Mucosa of stomach (tissue), 1 donor: ENCODE data around the gene KCND2.

Experiments used
- H3K27me3 ChIP-seq: one replicate; pipeline ENCODE4 v1.7.0; 2013; ENCODE audit warnings: mild to moderate bottlenecking, low read length; ENCODE audit not compliant: control insufficient read depth, insufficient read depth
- H3K36me3 ChIP-seq: one replicate; pipeline ENCODE4 v1.7.0; 2013; ENCODE audit warnings: low read length; ENCODE audit not compliant: control insufficient read depth, insufficient read depth
- H3K4me1 ChIP-seq: one replicate; pipeline ENCODE4 v1.7.0; 2013; ENCODE audit warnings: mild to moderate bottlenecking, low read length; ENCODE audit not compliant: control insufficient read depth, insufficient read depth
- H3K4me3 ChIP-seq: one replicate; pipeline ENCODE4 v1.7.0; 2013; ENCODE audit warnings: low read length
- H3K9ac ChIP-seq: one replicate; pipeline ENCODE4 v1.7.0; 2013; ENCODE audit warnings: mild to moderate bottlenecking, low read length, moderate library complexity
- H3K9me3 ChIP-seq: one replicate; pipeline ENCODE4 v1.7.0; 2013; ENCODE audit warnings: mild to moderate bottlenecking, low read length, moderate library complexity; ENCODE audit not compliant: control insufficient read depth
- donor health status: Pancreatic carcinoma.

The KCND2 gene

DNA sequence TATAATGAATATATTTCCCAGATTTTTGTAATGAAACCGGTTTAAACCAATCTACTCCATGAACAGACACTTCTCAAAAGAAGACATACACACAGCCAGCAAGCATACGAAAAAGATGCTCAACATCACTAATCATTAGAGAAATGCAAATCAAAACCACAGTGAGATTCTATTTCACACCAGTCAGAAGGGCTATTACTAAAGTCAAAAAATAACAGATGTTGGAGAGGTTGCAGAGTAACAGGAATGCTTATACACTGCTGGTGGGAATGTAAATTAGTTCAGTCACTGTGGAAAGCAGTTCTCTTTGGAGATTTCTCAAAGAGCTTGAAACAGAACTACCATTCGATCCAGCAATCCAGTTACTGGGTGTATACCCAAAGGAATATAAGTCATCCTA lies 344.3 kb downstream of the KCND2 start:
- Histone ChIP-seq H3K9me3 (no peaks in the 10 kb centered on the region), H3K4me3 (no peak overlapping the region), H3K4me1 (no peaks in the 10 kb centered on the region), H3K9ac (no peak overlapping the region), H3K36me3 (no peaks in the 10 kb centered on the region), H3K27me3 (no peaks in the 10 kb centered on the region)

DNA sequence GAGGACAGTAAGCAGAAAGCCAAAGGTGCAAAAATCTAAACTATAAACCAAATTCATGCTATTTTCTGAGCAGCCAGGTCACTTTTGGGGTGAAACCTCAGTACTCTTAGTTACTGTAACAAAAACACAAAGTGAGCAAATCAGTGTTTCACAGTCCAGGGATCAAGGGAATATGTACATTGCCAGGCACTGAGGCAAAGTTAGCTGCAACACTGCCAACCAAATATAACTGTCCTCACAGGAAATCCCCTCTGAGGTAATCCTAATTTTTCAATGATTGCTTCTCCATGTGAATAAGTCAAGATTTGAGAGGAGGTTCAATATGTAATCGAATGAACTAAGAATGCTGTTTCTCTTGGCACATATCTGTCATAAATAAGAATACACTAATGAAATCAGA lies 355.3 kb downstream of the KCND2 start:
- no peaks in the 10 kb centered on the region for H3K27me3 ChIP-seq
- H3K9me3 ChIP-seq: no peaks in the 10 kb centered on the region
- H3K4me1 ChIP-seq: no peaks in the 10 kb centered on the region
- H3K36me3 ChIP-seq: no peaks in the 10 kb centered on the region
- no peak overlapping the region for H3K9ac ChIP-seq
- H3K4me3 ChIP-seq: no peak overlapping the region

DNA sequence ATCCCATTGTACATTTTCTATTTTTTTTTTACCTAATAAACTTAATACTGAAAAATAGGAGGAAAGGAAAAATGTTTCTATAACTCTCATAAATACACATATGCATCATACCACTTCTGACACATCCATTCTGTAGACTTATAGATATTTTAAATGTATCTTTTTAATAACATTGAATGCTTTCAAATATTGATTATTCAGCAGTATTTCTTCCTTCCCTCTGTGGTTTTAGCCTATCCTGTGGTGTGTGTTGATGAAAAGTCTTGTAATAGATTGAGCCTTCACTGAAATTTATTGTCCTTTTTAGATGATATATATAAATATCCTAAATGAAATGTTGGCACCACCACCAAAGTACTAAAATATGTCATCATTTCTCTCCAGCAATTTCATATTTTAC lies 366.9 kb downstream of the KCND2 start:
- no peak overlapping the region for H3K9ac ChIP-seq
- H3K4me1 ChIP-seq: no peaks in the 10 kb centered on the region
- H3K36me3 ChIP-seq: no peaks in the 10 kb centered on the region
- H3K4me3 ChIP-seq: no peak overlapping the region
- H3K27me3 ChIP-seq: no peaks in the 10 kb centered on the region
- no peaks in the 10 kb centered on the region for H3K9me3 ChIP-seq

GRCh38 chr7:120645966-120646365 lies 373.0 kb downstream of the KCND2 start:
- Histone ChIP-seq H3K36me3 (no peaks in the 10 kb centered on the region), H3K9ac (no peak overlapping the region), H3K4me3 (no peak overlapping the region), H3K4me1 (no peaks in the 10 kb centered on the region), H3K9me3 (no peaks in the 10 kb centered on the region), H3K27me3 (no peaks in the 10 kb centered on the region)

DNA sequence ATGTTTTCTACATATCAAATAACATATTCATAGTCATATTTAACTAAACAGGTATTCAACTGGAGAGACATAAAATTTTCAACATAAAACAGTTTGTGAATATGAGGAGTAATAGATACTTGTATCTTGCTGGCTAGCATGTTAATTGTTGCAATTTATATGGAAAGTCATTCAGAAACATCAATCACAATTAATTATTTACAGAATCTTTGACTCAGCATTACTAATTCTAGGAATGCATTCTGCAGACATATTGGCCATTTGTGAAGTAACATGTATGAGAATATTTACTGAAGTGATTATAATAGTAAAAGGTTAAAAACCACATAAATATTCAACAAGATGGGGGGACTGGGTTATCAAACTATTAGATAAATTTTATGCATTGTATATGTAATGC lies 381.3 kb downstream of the KCND2 start:
- no peaks in the 10 kb centered on the region for H3K4me1 ChIP-seq
- no peak overlapping the region for H3K9ac ChIP-seq
- H3K9me3 ChIP-seq: no peaks in the 10 kb centered on the region
- no peaks in the 10 kb centered on the region for H3K27me3 ChIP-seq
- H3K36me3 ChIP-seq: no peaks in the 10 kb centered on the region
- H3K4me3 ChIP-seq: no peak overlapping the region

- Histone ChIP-seq H3K36me3 (no peaks in the 10 kb centered on the region), H3K9me3 (no peaks in the 10 kb centered on the region), H3K27me3 (no peaks in the 10 kb centered on the region), H3K4me1 (no peaks in the 10 kb centered on the region), H3K9ac (no peak overlapping the region), H3K4me3 (no peak overlapping the region)
These were observed 385.5 kb downstream of the KCND2 start for GRCh38 chr7:120658516-120658915.

GRCh38 chr7:120662291-120662690 lies 389.3 kb downstream of the KCND2 start:
- Histone ChIP-seq H3K4me1 (no peaks in the 10 kb centered on the region), H3K36me3 (no peaks in the 10 kb centered on the region), H3K4me3 (no peak overlapping the region), H3K9ac (no peak overlapping the region), H3K9me3 (no peaks in the 10 kb centered on the region), H3K27me3 (no peaks in the 10 kb centered on the region)

GRCh38 chr7:120665068-120665467 lies 392.1 kb downstream of the KCND2 start:
- H3K4me1 ChIP-seq: no peaks in the 10 kb centered on the region
- no peaks in the 10 kb centered on the region for H3K27me3 ChIP-seq
- H3K36me3 ChIP-seq: no peaks in the 10 kb centered on the region
- no peaks in the 10 kb centered on the region for H3K9me3 ChIP-seq
- H3K4me3 ChIP-seq: no peak overlapping the region
- no peak overlapping the region for H3K9ac ChIP-seq

DNA sequence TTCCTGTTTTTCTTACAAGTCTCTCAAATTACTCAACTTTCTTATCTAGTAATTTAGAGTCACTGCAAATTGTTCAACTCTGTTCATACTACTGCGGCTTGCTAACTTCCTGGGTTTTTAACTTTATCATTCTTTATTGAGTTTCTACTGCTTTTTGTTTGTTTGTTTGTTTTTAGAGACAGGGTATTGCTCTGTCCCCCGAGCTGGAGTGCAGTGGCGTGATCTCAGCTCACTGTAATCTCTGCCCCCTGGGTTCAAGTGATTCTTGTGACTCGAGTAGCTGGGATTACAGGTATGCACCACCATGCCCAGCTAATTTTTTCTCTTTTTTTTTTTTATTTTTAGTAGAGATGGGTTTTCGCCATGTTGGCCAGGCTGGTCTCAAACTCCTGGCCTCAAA lies 402.1 kb downstream of the KCND2 start:
- Histone ChIP-seq H3K9ac (no peak overlapping the region), H3K9me3 (no peaks in the 10 kb centered on the region), H3K36me3 (no peaks in the 10 kb centered on the region), H3K4me3 (no peak overlapping the region), H3K27me3 (no peaks in the 10 kb centered on the region), H3K4me1 (no peaks in the 10 kb centered on the region)

DNA sequence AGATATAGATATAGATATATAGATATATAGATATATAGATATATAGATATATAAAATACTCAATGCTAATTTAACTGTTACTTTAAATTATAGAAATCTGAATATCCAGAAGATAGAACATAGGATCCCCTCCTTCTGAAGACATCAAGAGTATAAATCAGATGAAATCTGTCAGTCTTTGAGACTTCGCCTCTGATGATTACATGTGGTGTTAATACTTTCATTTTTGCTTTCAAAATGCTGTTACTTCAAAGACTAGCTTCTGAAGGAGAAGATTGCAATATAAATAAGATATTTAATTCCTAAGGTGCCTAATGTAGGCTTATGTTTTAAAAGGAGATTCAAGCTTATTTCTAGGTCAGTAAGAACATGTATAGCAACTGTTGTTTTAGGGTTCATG lies 404.6 kb downstream of the KCND2 start:
- Histone ChIP-seq H3K27me3 (no peaks in the 10 kb centered on the region), H3K36me3 (no peaks in the 10 kb centered on the region), H3K9me3 (no peaks in the 10 kb centered on the region), H3K4me1 (no peaks in the 10 kb centered on the region), H3K9ac (no peak overlapping the region), H3K4me3 (no peak overlapping the region)

DNA sequence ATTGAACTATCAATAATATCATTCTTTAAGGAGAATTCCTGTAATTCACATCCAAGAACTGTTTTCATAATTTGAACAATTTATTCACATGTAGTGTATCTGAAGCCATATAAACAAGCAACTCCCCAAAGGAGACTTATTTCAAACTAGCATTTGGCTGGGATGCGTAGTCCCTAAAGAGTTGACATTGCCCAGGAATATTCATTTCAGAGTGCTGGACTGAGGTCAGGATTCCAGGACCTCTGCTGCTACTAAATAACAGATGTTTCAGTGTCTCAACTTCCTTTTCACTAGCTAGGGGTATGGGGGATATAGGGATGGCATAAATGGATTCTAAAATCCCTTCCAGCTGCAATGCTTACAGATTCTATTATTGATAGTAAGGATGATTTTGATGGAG lies 408.0 kb downstream of the KCND2 start:
- Histone ChIP-seq H3K9me3 (no peaks in the 10 kb centered on the region), H3K27me3 (no peaks in the 10 kb centered on the region), H3K9ac (no peak overlapping the region), H3K4me3 (no peak overlapping the region), H3K36me3 (no peaks in the 10 kb centered on the region), H3K4me1 (no peaks in the 10 kb centered on the region)

GRCh38 chr7:120684463-120684862 lies 411.5 kb downstream of the KCND2 start:
- H3K4me1 ChIP-seq: no peaks in the 10 kb centered on the region
- no peaks in the 10 kb centered on the region for H3K27me3 ChIP-seq
- no peak overlapping the region for H3K4me3 ChIP-seq
- H3K9ac ChIP-seq: no peak overlapping the region
- H3K9me3 ChIP-seq: no peaks in the 10 kb centered on the region
- no peaks in the 10 kb centered on the region for H3K36me3 ChIP-seq

- Histone ChIP-seq H3K9me3 (no peaks in the 10 kb centered on the region), H3K9ac (no peak overlapping the region), H3K4me1 (no peaks in the 10 kb centered on the region), H3K27me3 (no peaks in the 10 kb centered on the region), H3K36me3 (no peaks in the 10 kb centered on the region), H3K4me3 (no peak overlapping the region)
These were observed 418.9 kb downstream of the KCND2 start for GRCh38 chr7:120691915-120692314.
